Stimulated activated naive CD4-positive, alpha-beta T cell treated with Interleukin-2 at 50 U/mL for 16 hours (primary cell): ENCODE results near the gene CDKN2AIP.
A peak's percentile ranks its signal among the peaks of the same experiment; 100 is the strongest.

Experiments used
- DNase-seq: peaks from one replicate; lab custom pipeline; 2025; lab: John Stamatoyannopoulos, UW

The CDKN2AIP gene

DNA sequence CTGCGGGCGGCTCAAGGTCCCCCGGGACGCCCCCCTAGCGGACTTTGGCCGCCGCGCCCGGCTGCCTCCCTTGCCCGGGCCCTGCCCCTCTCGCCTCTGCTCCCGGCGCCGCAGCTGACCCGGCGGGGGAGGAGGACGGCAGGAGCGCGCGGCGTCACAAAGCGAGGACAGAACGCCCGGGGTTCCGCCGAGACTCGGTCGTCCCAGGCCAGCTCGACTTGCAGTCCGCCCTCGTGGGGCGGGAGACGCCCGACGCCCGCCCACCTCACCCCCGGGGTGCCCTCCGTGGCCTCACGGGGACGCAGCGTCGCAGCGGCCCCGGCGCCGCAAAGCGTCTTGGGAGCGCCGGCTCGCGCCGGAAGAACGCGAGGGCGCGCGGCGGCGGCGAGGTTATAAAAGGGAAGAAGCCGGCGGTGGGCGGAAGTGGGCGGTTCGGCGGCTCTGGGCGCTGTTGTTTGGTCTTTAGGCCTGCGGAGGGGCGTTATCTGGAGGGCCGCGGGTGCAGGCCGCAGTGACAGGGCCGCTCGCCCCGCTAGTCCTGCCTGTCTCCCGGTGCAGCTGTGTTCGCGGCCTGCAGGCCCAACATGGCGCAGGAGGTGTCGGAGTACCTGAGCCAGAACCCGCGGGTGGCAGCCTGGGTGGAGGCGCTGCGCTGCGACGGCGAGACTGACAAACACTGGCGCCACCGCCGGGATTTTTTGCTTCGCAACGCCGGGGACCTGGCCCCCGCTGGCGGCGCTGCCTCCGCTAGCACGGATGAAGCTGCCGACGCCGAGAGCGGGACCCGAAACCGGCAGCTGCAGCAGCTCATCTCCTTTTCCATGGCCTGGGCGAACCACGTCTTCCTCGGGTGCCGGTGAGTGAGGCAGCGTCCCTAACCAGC, at the start of gene CDKN2AIP:
Gene CDKN2AIP, plus strand, starts transcription at position 423 of the 883 bp plus-strand sequence. Its CDS starts 162 bp downstream, at position 585.
- DNase-seq: peak; percentile 90

DNA sequence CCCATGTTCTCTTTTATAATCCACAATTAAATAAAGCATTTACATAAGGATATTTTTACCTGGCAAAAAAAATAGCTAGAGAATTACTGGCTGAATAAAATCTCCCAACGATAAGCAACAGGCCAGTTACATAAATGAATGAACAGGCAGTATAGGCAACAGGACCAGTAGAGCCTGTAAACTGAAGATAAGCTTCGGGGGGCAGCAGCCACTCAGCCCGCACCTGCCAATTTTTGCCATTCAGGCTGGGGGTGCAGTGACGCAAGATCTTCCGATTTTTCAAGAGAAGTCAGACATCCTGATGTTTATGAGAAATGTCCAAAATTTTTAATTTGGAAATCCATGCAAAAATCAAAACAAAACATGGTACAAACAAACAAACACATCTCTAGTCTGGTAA, 49.0 kb upstream of the CDKN2AIP start:
- no peak for DNase-seq

GRCh38 chr4:183396227-183396637, 48.2 kb upstream of the CDKN2AIP start:
- DNase-seq: no peak

- DNase-seq: no peak
Observed at GRCh38 chr4:183397741-183398297, 46.6 kb upstream of the CDKN2AIP start.

GRCh38 chr4:183398298-183399125, 45.9 kb upstream of the CDKN2AIP start:
- peak; percentile 61 for DNase-seq

GRCh38 chr4:183399126-183399522, 45.3 kb upstream of the CDKN2AIP start:
- no peak for DNase-seq

GRCh38 chr4:183399616-183400015, 44.8 kb upstream of the CDKN2AIP start:
- no peak for DNase-seq

DNA sequence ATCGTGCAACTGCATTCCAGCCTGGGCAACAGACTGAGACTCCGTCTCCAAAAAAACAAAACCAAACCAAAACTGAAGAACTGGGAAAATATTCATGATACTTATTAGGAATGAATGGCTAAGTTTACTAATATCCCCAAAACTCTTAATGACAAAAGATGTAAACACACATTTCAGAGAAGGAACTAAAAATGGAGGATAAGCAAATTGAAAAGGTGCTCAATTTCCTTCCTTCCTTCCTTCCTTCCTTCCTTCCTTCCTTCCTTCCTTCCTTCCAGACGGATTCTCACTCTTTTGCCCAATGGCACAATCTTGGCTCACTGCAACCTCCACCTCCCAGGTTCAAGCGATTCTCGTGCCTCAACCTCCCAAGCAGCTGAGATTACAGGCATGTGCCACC, 44.4 kb upstream of the CDKN2AIP start:
- DNase-seq: no peak

GRCh38 chr4:183401473-183401872, 43.0 kb upstream of the CDKN2AIP start:
- DNase-seq: no peak

- no peak for DNase-seq
Observed at GRCh38 chr4:183402771-183403170, 41.7 kb upstream of the CDKN2AIP start.

DNA sequence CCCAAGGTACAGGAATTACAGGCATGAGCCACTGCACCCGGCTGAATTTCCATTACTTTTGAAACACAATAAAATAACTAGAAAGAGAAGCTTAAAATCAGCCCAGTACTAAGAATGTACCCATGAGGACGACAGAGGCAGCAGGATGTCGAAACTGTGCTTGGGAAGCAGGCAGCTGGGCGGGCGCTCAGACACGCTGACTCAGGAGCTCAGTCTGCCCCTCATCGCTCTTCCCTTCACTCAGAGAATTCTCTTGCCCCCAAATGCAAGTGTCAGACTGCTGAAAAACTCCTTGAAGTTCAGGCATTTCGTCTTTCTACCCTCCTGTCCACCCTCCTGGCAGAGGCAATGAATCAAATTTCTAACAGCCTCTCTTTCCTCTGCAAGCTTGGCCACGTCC, 41.0 kb upstream of the CDKN2AIP start:
- no peak for DNase-seq

GRCh38 chr4:183403961-183404360, 40.5 kb upstream of the CDKN2AIP start:
- no peak for DNase-seq

DNA sequence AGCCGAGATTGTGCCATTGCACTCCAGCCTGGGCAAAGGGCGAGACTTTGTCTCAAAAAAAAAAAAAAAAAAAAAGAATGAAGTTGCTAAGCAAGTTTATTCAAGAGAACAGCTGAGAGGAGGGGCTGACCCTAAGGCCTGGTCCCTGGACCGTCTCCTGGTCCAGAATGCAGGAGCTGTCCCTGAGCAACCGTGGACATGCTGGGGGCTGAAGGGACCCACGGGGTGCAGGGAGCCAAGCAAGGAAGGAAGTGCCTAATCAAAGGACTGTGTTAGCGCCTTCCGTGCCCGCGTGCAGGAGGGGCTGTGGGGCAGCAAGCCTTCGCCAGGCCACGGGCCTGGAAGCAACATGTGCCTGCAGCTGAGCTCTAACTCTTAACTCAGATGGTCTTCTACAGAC, 39.1 kb upstream of the CDKN2AIP start:
- DNase-seq: no peak

- DNase-seq: peak; percentile 85
Observed at GRCh38 chr4:183407128-183407585, 37.3 kb upstream of the CDKN2AIP start.

- DNase-seq: no peak
Observed at GRCh38 chr4:183407635-183408464, 36.6 kb upstream of the CDKN2AIP start.

DNA sequence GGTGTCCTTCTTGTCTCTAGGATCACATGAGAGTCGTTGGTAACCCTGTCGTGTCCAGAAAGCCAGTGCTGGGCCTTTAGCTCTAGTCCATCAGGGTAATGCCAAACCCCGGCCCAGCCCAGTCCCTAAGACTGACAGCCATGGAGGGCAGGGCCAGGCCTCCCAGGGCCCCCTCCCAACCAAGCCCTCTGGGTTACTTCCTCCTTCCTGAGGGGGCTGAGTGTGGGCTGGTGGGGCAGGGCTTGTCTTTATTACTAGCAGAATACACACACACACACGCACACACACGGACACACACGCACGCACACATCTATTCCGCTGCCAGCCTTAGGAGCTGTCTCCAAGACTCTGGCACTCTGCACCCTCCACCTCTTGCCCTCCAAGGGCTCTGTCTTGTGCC, 35.6 kb upstream of the CDKN2AIP start:
- DNase-seq: no peak

- no peak for DNase-seq
Observed at GRCh38 chr4:183409483-183409882, 35.0 kb upstream of the CDKN2AIP start.

DNA sequence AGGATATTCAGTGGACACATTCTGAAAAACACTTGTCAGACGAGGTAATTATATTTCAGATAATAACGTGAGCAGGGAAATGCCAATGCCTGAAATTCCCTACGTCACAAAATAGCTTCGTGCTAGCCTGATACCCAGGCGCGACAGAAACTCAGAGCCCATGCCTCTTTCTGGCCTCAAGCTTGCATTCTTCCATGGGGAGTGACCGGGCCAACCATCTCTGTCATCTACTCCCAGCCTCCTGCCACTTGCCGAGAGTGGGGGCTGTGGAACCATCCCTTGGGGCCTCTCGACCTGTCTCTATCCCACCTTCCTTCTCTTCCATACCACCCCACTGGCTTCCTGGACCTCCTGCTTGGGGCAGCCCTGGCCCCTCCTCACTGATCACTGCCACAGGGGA, 34.5 kb upstream of the CDKN2AIP start:
- DNase-seq: no peak

DNA sequence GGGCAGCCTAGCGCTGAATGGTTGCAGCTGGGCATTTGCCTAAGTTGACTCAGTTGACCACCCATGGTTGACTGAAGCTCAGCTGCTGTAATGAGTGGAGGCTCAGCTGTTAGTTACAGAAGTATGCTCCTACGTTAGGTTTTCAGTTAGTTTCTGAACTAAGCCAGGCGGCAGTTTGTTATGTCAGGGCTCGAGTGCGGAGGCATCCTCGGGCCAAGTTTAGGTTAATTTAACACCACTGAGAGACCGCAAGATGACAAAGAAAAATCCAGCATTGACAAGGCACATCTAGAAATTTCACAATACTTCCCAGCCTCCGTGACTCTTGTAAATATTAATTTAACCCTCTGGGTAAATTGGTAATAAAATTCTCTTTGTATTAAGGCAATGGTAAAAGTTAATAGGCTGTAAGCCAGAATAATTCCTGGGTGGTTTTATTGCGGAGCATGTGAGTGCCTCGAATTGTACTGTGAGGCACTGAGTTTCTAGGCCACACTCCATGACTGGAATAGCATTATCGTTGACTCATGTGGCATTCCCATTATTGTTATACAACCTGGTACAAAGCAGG, 33.1 kb upstream of the CDKN2AIP start:
- DNase-seq: no peak

GRCh38 chr4:183412821-183413220, 31.6 kb upstream of the CDKN2AIP start:
- no peak for DNase-seq
